COLO668 (cell line): ENCODE measurements around the gene PLK3.
"Not testable (repeated sequence)": the region's sequence is repeated elsewhere in the genome, so short reads cannot be mapped to it uniquely, and the experiment has no call there.

ENCODE experiments used
- DNase-seq: peaks from one replicate; lab custom pipeline; 2025; ENCODE audit not compliant: unreplicated experiment; lab: John Stamatoyannopoulos, UW

The PLK3 gene

GRCh38 chr1:44799770-44800584 is at the start of gene PLK3:
Gene PLK3 (plus strand): TSS chr1:44800377. CDS start chr1:44800464, 87 bp downstream.
- DNase-seq: peak; percentile 100

DNA sequence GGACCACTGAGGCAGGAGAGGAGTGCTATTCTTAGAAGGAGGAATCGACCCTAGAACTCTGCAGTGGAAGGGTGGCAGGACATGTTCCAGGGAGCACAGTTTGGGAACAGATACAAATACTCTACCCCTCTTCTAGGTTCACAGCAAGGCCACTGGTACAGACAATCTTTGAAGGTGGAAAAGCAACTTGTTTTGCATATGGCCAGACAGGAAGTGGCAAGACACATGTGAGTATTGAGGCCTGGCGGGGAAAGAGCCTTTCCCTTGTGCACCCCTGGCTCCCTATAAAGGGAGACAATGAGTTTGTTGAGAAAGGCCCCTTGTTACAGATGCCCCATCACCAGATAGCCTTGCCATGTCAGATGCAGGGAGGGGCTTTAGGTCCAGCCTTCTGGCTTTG is 42.8 kb upstream of the PLK3 start:
- no peak for DNase-seq

DNA sequence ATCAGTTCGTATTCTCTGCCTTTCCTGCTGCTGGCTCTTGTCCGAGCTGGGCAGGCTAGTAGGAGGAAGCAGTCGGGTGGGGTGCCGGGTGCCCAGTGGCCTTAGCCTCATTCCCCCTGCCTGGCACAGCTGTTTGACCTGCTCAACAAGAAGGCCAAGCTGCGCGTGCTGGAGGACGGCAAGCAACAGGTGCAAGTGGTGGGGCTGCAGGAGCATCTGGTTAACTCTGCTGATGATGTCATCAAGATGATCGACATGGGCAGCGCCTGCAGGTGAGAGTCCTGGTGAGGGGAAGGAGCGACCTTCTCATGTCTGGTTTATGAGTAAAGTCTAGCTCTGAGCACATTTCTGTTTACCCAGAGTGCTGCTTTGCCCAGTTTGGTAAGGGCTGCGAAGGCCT is 41.1 kb upstream of the PLK3 start:
- DNase-seq: no peak

GRCh38 chr1:44760876-44761275 is 39.3 kb upstream of the PLK3 start:
- no peak for DNase-seq

DNA sequence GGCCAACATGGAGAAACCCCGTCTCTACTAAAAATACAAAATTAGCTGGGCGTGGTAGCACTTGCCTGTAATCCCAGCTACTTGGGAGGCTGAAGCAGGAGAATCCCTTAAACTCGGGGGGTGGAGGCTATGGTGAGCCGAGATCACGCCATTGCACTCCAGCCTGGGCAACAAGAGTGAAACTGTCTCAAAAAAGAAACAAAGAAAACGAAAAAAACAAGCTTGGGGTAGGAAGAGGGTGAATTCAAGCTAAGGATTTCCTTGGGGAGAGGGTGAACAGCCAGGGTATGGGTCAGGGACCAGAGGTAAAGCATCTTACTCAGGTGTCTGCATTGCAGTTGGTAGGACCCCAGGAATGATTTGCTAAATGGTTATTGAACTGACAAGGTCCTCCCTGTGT is 33.8 kb upstream of the PLK3 start:
- not testable (repeated sequence) for DNase-seq

DNA sequence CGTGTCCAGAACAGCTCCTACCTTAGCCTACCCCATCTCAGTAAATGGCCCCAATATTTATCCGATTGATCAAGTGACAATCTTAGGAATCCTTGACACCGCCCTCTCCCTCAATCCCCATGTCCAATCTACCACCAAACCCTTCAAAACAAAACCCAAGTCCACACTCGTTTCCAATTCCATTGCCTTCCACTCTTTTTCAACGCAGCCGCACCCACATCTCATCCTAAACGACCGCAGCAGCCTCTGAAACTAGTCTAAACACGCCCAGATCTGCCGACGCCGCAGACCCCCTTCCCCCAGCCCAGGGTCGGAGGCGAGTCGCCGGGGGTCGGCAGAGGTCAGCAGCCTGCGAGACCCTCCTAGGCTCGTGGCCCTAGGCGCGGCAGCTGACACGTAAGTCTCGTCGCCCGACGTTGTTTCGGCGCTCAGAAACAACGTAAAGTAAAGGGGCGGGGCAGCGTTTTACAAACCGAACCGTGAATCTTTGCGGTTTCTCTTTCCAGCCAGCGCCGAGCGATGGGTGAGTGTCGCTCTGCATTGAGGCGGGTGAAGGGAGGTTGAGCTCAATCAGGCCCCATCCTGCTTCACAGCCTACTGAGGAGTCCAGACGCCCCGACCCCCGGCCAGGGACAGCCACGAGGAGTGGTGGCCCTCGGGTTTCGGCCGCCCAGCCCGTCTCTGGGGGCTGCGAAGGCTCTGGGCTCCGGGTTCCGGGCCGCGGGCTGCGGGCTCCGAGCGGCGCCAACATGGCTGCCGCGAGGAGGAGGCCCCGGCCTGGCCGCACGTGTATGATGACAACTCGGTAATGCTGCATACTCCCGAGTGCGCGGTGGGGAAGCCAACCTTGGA is 24.9 kb upstream of the PLK3 start, which contains the start of gene RPS8:
TSS of gene RPS8 (plus strand) at position 463 of the 852 bp plus-strand sequence. CDS start at position 520, 57 bp downstream.
- peak; percentile 99 for DNase-seq

- DNase-seq: peak; percentile 71
Measured at GRCh38 chr1:44775930-44776729, 24.0 kb upstream of the PLK3 start.

GRCh38 chr1:44776730-44777068 is 23.5 kb upstream of the PLK3 start:
- DNase-seq: no peak

DNA sequence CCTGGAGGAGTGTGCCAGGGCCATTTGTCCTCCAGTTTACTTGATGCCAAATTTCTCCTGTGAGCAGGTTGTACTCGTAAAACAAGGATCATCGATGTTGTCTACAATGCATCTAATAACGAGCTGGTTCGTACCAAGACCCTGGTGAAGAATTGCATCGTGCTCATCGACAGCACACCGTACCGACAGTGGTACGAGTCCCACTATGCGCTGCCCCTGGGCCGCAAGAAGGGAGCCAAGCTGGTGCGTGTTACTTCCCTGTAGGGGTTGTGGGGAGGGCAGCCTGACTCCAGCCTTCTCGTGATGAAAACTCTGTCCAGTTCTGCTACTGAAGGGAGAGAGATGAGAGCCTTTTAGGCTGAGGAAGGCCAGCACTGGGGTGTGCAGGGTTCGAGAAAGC is 22.6 kb upstream of the PLK3 start:
- no peak for DNase-seq

- DNase-seq: no peak
Measured at GRCh38 chr1:44777969-44778635, 22.1 kb upstream of the PLK3 start.

DNA sequence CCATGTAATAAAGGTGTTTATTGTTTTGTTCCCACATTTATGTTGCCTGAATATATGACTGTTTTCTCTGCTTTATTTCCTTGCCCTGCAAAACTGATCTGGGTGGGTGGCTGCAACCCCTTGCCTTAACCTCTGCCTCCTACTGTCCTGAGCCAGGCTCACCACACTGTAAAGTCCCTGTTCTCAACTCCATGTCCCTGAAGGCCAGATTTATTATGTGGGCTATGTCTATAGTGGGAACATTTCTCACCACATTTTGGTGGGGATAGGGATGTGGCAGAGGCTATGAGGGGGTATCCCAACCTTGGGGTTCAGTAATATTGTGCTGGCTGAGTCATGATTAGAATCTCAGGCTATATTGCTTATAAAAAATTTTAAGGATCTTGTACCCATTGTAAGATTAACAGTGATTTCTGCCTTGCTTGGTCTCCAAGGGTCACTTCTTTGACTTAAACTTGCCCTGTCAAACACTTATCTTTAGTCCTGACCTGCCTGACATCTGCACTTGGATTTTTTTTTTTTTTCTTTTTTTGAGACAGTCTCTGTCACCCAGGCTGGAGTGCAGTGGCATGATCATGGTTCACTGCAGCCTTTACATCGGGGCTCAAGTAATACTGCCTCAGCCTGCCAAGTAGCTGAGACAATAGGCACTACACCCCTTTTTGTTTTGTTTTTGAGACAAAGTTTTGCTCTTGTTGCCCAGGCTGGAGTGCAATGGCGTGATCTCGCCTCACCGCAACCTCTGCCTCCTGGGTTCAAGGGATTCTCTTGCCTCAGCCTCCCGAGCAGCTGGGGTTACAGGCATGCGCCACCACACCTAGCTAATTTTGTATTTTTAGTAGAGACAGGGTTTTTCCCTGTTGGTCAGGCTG is 21.2 kb upstream of the PLK3 start:
- no peak for DNase-seq

DNA sequence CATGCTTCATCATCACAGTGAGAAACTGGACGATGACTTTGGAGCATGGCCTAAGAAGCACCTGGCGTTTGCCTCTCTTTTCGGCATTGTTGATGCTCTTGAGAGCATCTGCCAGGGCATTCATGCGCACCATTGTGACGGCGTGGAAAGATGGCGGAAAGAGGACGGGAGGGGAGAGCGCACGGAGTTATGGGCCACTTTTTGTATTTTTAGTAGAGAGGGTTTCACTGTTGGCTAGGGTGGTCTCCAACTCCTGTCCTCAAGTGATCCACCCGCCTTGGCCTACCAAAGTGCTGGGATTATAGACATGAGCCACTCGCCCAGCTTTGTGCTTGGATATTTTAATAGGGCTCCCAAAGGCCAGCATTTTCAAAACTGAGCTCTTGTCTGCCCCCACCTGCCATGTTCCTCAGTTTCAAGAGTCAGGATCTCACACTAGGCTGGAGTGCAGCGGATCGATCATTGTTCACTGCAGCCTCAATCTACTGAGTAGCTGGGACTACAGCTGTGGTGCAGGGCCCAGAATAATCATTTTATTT is 19.5 kb upstream of the PLK3 start:
- DNase-seq: no peak

DNA sequence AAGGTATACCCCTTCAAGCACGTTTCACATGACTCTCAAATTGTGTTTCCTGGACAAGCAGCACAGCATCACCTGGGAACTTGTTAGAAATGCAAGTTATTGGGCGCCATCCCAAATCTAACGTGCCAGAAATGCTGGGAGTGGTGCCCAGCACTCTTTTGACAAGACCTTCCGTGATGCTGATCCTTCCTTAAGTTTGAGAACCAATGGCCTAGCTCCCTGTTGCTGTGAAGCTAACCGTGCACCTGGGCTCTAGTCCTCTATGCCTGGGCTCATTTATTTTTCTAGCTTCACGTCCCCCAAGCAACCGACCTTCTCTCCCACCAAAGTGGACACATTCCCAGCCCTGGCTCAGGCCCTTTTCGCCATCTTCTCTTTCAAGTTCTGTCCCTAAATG is 16.5 kb upstream of the PLK3 start:
- DNase-seq: no peak

DNA sequence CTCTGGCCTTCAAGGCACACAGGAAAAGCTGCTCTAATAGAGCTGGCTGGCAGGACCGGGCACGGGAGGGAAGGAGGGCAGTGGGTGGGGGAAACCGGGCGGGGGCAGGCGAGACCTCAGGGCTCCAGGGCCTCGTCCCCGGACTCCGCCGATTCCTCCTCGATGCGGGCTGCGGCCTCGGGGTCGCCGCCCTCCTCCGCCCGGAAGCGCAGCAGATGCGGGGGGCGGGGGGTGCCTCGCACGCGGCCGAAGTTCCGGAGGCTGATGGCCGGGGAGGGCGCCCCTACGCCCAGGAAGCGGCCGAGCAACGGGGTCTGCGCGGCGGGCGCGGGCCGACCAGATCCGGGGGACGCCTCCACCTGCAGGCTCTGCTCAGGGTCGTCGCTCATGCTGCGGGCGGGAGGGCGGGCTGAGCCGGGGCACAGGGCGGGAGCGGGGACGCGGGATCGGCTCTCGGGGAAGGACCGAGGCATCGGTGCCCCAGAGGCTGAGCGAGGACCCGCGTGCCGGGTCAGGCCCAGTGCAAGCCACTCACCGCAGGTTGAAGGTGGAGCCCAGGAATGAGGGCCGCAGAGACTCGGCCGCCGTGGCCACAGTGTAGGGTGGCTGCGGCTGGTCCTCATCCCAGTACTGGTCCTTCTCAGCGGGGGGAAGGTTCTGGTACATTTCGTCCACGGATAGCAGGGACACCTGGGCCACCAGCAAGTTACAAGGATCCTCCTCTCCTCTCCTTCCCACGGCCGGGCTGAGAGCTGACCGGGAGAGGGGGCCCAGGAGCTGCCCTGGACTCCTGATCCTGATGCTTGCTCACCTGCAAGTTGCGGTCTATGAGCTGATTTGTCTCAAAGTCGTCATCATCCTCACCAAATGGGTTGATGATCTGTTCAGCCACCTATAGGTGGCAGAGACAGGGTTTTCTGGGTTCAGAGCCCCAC is 15.8 kb upstream of the PLK3 start:
- peak; percentile 73 for DNase-seq

DNA sequence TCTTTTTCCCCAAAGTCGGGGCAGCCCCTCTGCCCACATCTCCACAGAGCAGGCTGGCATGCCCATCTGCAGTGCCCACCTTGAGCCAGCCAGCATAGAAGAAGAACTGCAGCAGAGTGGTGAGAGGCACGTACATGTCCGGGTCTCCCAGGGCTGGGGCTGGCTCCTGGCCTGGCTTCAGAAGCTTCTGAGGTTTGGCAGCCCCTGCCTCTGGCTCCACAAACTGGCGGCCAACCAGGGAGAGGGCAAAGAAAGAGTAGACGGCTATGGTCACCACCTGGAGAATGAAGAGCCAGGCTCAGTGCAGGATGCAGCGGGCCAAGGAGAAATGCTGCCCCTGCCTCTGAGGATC is 15.2 kb upstream of the PLK3 start:
- DNase-seq: no peak

DNA sequence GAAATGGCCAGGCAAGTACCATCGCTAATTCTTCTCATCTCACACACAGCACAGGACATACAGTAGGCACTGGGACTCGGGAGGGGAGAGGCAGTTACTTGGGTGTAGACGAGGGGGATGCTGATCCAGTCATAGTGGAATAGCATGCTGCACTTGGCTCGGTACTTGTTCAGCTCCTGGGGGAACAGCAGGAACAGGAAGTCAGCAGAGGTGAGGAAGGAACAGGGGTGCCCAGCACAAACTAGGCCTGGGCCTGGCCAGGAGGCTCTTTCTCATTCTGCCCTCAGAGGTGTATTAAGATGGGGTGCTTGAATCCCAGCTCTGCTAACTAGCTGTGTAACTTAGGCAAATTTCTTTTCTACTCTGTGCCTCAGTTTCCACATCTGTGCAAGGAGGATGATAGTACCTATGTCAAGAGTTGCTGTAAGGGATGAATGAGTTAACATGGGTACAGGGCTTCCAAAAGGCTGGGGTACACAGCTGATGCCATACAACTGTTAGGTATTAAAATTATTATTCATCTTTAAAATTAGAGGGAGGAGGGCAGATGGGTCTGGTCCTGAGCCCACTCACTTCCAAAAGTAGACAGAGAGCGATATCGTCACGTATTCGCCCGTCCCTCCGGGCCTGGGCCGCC is 14.6 kb upstream of the PLK3 start:
- no peak for DNase-seq

GRCh38 chr1:44786138-44786840 is 13.9 kb upstream of the PLK3 start:
- peak; percentile 87 for DNase-seq
